ENCODE measurements around the gene PRSS1.
"Not testable (repeated sequence)": the region's sequence is repeated elsewhere in the genome, so short reads cannot be mapped to it uniquely, and the experiment has no call there.

Gene PRSS1

GRCh38 chr7:142740786-142741185, 8.5 kb upstream of the PRSS1 start:
- no peak for DNase-seq

DNA sequence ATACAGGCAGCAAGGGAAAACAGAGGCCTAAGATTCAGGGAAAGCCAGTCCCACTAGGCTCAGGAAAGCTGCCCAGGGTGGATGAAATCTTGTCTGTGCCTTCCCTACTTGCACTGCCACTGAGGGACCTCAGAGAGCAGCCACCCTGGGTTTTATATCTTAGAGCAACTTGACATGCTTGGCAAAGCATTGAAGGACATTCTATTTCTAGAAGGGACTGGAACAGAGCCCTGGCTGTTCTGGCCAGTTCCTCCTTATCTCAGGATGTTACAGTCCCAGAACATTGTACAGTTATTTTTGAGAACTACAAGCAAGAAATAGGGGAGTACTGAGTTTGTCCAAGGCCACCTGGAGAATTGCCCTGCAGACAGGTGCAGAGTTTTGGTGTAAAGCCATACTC, 7.3 kb upstream of the PRSS1 start:
- H3K4me1 ChIP-seq (ENCODE audit: insufficient read depth, low read length); H4K20me1 ChIP-seq (ENCODE audit: insufficient read depth, low read length); H3K4me2 ChIP-seq (ENCODE audit: insufficient read depth, low read length); ATAC-seq (ENCODE audit: insufficient read depth, low read depth); H3K36me3 ChIP-seq (ENCODE audit: insufficient read depth, low read length); DNase-seq; H2AFZ ChIP-seq (ENCODE audit: low read depth, low read length); H3K27me3 ChIP-seq (ENCODE audit: insufficient read depth, low read length, poor library complexity); H3K79me2 ChIP-seq (ENCODE audit: insufficient read depth, low read length); H3K9me3 ChIP-seq (ENCODE audit: insufficient read depth, low read length, severe bottlenecking); H3K4me3 ChIP-seq (ENCODE audit: low read depth in 1 of 2, low read length in 2 of 2); H3K9ac ChIP-seq (ENCODE audit: low read depth, low read length); H3K27ac ChIP-seq (ENCODE audit: low read length): not testable (repeated sequence)

More at GRCh38 chr7:142740786-142741185, 8.5 kb upstream of the PRSS1 start:
- Histone ChIP-seq H4K20me1 (ENCODE audit: insufficient read depth, low read length) (no peaks in the 10 kb centered on the region), H3K4me1 (ENCODE audit: insufficient read depth, low read length) (no peaks in the 10 kb centered on the region), H3K79me2 (ENCODE audit: insufficient read depth, low read length) (no peaks in the 10 kb centered on the region), H3K4me2 (ENCODE audit: insufficient read depth, low read length) (no peak overlapping the region), H3K9ac (ENCODE audit: low read depth, low read length) (no peak overlapping the region), H3K9me3 (ENCODE audit: insufficient read depth, low read length, severe bottlenecking) (no peaks in the 10 kb centered on the region), H2AFZ (ENCODE audit: low read depth, low read length) (no peak overlapping the region), H3K27me3 (ENCODE audit: insufficient read depth, low read length, poor library complexity) (no peaks in the 10 kb centered on the region), H3K4me3 (ENCODE audit: low read depth in 1 of 2, low read length in 2 of 2) (no peak overlapping the region), H3K36me3 (ENCODE audit: insufficient read depth, low read length) (no peaks in the 10 kb centered on the region), H3K27ac (ENCODE audit: low read length) (no peak overlapping the region)
- TF ChIP-seq EZH2 (IDR thresholded peaks at IDR 0.05; ENCODE audit: borderline replicate concordance, low read depth, low read length, severe bottlenecking) (no peak), CTCF (IDR thresholded peaks at IDR 0.05; ENCODE audit: borderline replicate concordance, extremely low read depth, low read length, poor library complexity, severe bottlenecking) (no peak)
- ATAC-seq (ENCODE audit: insufficient read depth, low read depth), result no peak

DNA sequence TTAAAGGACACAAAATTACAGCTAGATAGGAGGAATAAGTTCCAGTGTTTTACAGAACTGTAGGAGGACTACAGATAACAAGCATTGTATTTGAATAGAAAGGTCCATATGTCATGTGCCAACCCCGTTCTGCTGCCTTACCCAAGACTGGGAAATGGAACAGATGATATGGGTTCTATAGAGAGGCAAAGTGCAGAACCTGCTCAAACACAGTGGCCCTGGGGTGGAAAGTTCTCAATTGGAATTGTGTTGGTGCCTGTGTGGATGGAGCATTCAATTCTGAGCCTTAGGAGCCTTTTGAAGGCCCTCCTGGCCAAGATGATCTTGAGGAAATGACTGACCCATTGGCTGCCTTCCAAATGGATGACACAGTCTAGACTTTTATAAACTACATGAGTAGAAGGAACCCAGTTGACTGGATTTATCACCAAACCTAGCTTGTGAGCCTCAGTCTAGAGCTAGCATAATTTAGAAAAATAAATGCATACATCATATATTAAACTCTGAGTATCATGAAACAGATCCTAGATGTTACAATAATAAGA, 4.1 kb upstream of the PRSS1 start:
- Histone ChIP-seq H3K36me3 (ENCODE audit: insufficient read depth, low read length) (no peaks in the 10 kb centered on the region), H3K9me3 (ENCODE audit: insufficient read depth, low read length, severe bottlenecking) (no peaks in the 10 kb centered on the region), H3K4me1 (ENCODE audit: insufficient read depth, low read length) (no peaks in the 10 kb centered on the region), H3K9ac (ENCODE audit: low read depth, low read length) (no peak overlapping the region), H3K4me3 (ENCODE audit: low read depth in 1 of 2, low read length in 2 of 2) (no peak overlapping the region), H3K27me3 (ENCODE audit: insufficient read depth, low read length, poor library complexity) (no peaks in the 10 kb centered on the region), H4K20me1 (ENCODE audit: insufficient read depth, low read length) (no peaks in the 10 kb centered on the region), H3K79me2 (ENCODE audit: insufficient read depth, low read length) (no peaks in the 10 kb centered on the region), H3K4me2 (ENCODE audit: insufficient read depth, low read length) (no peak overlapping the region), H2AFZ (ENCODE audit: low read depth, low read length) (no peak overlapping the region), H3K27ac (ENCODE audit: low read length) (no peak overlapping the region)
- TF ChIP-seq CTCF (IDR thresholded peaks at IDR 0.05; ENCODE audit: borderline replicate concordance, extremely low read depth, low read length, poor library complexity, severe bottlenecking), result no peak
- TF ChIP-seq EZH2 (IDR thresholded peaks at IDR 0.05; ENCODE audit: borderline replicate concordance, low read depth, low read length, severe bottlenecking), result no peak
- DNase-seq (no peak), ATAC-seq (ENCODE audit: insufficient read depth, low read depth) (no peak)

GRCh38 chr7:142745745-142746144, 3.5 kb upstream of the PRSS1 start:
- Histone ChIP-seq H3K27ac (ENCODE audit: low read length) (no peak overlapping the region), H2AFZ (ENCODE audit: low read depth, low read length) (no peak overlapping the region), H3K36me3 (ENCODE audit: insufficient read depth, low read length) (no peaks in the 10 kb centered on the region), H3K27me3 (ENCODE audit: insufficient read depth, low read length, poor library complexity) (no peaks in the 10 kb centered on the region), H4K20me1 (ENCODE audit: insufficient read depth, low read length) (no peaks in the 10 kb centered on the region), H3K4me2 (ENCODE audit: insufficient read depth, low read length) (no peak overlapping the region), H3K4me3 (ENCODE audit: low read depth in 1 of 2, low read length in 2 of 2) (no peak overlapping the region), H3K9me3 (ENCODE audit: insufficient read depth, low read length, severe bottlenecking) (no peaks in the 10 kb centered on the region), H3K4me1 (ENCODE audit: insufficient read depth, low read length) (no peaks in the 10 kb centered on the region), H3K9ac (ENCODE audit: low read depth, low read length) (no peak overlapping the region), H3K79me2 (ENCODE audit: insufficient read depth, low read length) (no peaks in the 10 kb centered on the region)
- DNase-seq (no peak), ATAC-seq (ENCODE audit: insufficient read depth, low read depth) (no peak)
- TF ChIP-seq CTCF (IDR thresholded peaks at IDR 0.05; ENCODE audit: borderline replicate concordance, extremely low read depth, low read length, poor library complexity, severe bottlenecking) (no peak), EZH2 (IDR thresholded peaks at IDR 0.05; ENCODE audit: borderline replicate concordance, low read depth, low read length, severe bottlenecking) (no peak)
